Ascending aorta (tissue), 2 donors: ENCODE data around the gene CALML4. TPM values are rescaled to one million over a fixed set of nuclear protein-coding genes. Genes with fewer than 3 reads are reported as not detected.

Experiments
- DNase-seq, 2 donors: peaks; one replicate each; pipeline ENCODE4 v3.0.0-alpha.2; 2019; ENCODE audit warnings: low spot score in 2 of 2
- H3K27ac ChIP-seq, 2 donors: fragments of 200-600 bp; sonication (generic); one replicate each; pipeline ENCODE4 v1.5.1; 2016 to 2017; ENCODE audit warnings: mild to moderate bottlenecking in 1 of 2
- H3K27me3 ChIP-seq: fragments of 200-600 bp; sonication (generic); one replicate; pipeline ENCODE4 v1.5.1; 2017
- H3K36me3 ChIP-seq, 2 donors: fragments of 200-600 bp; sonication (generic); one replicate each; pipeline ENCODE4 v1.5.1; 2016
- H3K4me1 ChIP-seq, 2 donors: fragments of 200-600 bp; sonication (generic); one replicate each; pipeline ENCODE4 v1.5.1; 2016 to 2017; ENCODE audit warnings: mild to moderate bottlenecking in 1 of 2
- H3K4me3 ChIP-seq, 2 donors: fragments of 200-600 bp; sonication (generic); one replicate each; pipeline ENCODE4 v1.5.1; 2016 to 2017; ENCODE audit warnings: mild to moderate bottlenecking in 1 of 2
- H3K9me3 ChIP-seq, 2 donors: fragments of 200-600 bp; sonication (generic); one replicate each; pipeline ENCODE4 v1.5.1; 2016
- CTCF ChIP-seq, 3 experiments: fragments of 200-600 bp in 2 of 3; fragments of 450-650 bp in 1 of 3; sonication (generic) in 2 of 3; IDR thresholded peaks; one replicate each; pipeline ENCODE4 v1.5.1; 2016 to 2019; ENCODE audit warnings: antibody characterized with exemption in 3 of 3, mild to moderate bottlenecking in 1 of 3, moderate library complexity in 1 of 3
- intact Hi-C: fragments of 100-400 bp; cut with DNase I; formaldehyde crosslinking; loops from one replicate; pipeline ENCODE4 v1.15.1; 2023
- total RNA-seq: library from RNA; depleted of rRNA; stranded (reverse); fragments of >200 nt; gene quantifications from one replicate; pipeline ENCODE4 v1.1.0, GENCODE V29; 2016

Gene CALML4
- 0.85 TPM for total RNA-seq

GRCh38 chr15:68204776-68205557, at the start of gene CALML4:
TSS of gene CALML4 (minus strand) at chr15:68205332. CDS start at chr15:68205247, 85 bp downstream.
- Histone ChIP-seq H3K27ac (no peak within 1 kb of the TSS), H3K9me3 (no peaks in the 10 kb centered on the region), H3K27me3 (no peaks in the 10 kb centered on the region), H3K36me3 (no peaks in the 10 kb centered on the region), H3K4me3 (peak within 1 kb of the TSS; percentile 31 to 37), H3K4me1 (peaks cover 6 to 14% of the 10 kb centered on the region in 2 donors)
- intact Hi-C loops = loop anchor here (5.0 kb wide), 1 partner anchor 153 kb away; the partner anchor contains the start of gene PIAS1
- TF ChIP-seq CTCF (IDR thresholded peaks at IDR 0.05) = no peak
- peak in 1 of 2 donors; percentile 75 for DNase-seq

- no peak overlapping the region for H3K27ac ChIP-seq
- H3K27me3 ChIP-seq = no peaks in the 10 kb centered on the region
- H3K4me3 ChIP-seq = no peak overlapping the region
- no peaks in the 10 kb centered on the region for H3K36me3 ChIP-seq
- peak; percentile 84 to 89 (median 88) for TF ChIP-seq CTCF (IDR thresholded peaks at IDR 0.05)
- peak in 1 of 2 donors; percentile 69 for DNase-seq
- no peaks in the 10 kb centered on the region for H3K9me3 ChIP-seq
- H3K4me1 ChIP-seq = peaks cover 5 to 11% of the 10 kb centered on the region in 2 donors
- intact Hi-C loops = loop anchor here (1.0 to 5.0 kb wide), 3 partner anchors 53 to 622 kb away; no protein-coding TSS in a partner anchor
These were observed 47.9 kb upstream of the CALML4 start for GRCh38 chr15:68252925-68253534.

GRCh38 chr15:68249058-68249713, 44.1 kb upstream of the CALML4 start:
- Histone ChIP-seq H3K4me3 (no peak overlapping the region), H3K4me1 (peaks cover 0 to 3% of the 10 kb centered on the region in 2 donors), H3K9me3 (peaks cover 0 to 7% of the 10 kb centered on the region in 2 donors), H3K27me3 (no peaks in the 10 kb centered on the region), H3K27ac (no peak overlapping the region), H3K36me3 (no peaks in the 10 kb centered on the region)
- intact Hi-C loops = no loop called here
- DNase-seq = no peak
- TF ChIP-seq CTCF (IDR thresholded peaks at IDR 0.05) = no peak

- no peak for DNase-seq
- TF ChIP-seq CTCF (IDR thresholded peaks at IDR 0.05) = no peak
- intact Hi-C loops = no loop called here
- Histone ChIP-seq H3K27ac (no peak overlapping the region), H3K9me3 (peaks cover 0 to 21% of the 10 kb centered on the region in 2 donors), H3K4me3 (no peak overlapping the region), H3K36me3 (no peaks in the 10 kb centered on the region), H3K27me3 (no peaks in the 10 kb centered on the region), H3K4me1 (no peaks in the 10 kb centered on the region)
These were observed 39.1 kb upstream of the CALML4 start for GRCh38 chr15:68244235-68244634.

- H3K4me1 ChIP-seq = no peaks in the 10 kb centered on the region
- peaks cover 0 to 21% of the 10 kb centered on the region in 2 donors for H3K9me3 ChIP-seq
- no peaks in the 10 kb centered on the region for H3K27me3 ChIP-seq
- intact Hi-C loops = no loop called here
- H3K4me3 ChIP-seq = no peak overlapping the region
- no peak for TF ChIP-seq CTCF (IDR thresholded peaks at IDR 0.05)
- no peaks in the 10 kb centered on the region for H3K36me3 ChIP-seq
- H3K27ac ChIP-seq = no peak overlapping the region
- no peak for DNase-seq
These were observed 36.2 kb upstream of the CALML4 start for GRCh38 chr15:68241088-68241935.
